Measurements from ENCODE around the gene SSX2IP.
"Not testable (repeated sequence)": the region's sequence is repeated elsewhere in the genome, so short reads cannot be mapped to it uniquely, and the experiment has no call there.

The SSX2IP gene

GRCh38 chr1:84613026-84613425 lies 77.2 kb downstream of the SSX2IP start:
- FAIRE-seq: no peak

GRCh38 chr1:84611796-84612195 lies 78.5 kb downstream of the SSX2IP start:
- no peak for FAIRE-seq

GRCh38 chr1:84611091-84611490 lies 79.2 kb downstream of the SSX2IP start:
- no peak for FAIRE-seq

- no peak for FAIRE-seq
Measured at GRCh38 chr1:84606977-84607376, 83.3 kb downstream of the SSX2IP start.

- FAIRE-seq: no peak
Measured at GRCh38 chr1:84605157-84605556, 85.1 kb downstream of the SSX2IP start.

GRCh38 chr1:84603941-84604830 lies 86.1 kb downstream of the SSX2IP start:
- no peak for FAIRE-seq

- FAIRE-seq: no peak
Measured at GRCh38 chr1:84603223-84603622, 87.0 kb downstream of the SSX2IP start.

- FAIRE-seq: no peak
Measured at GRCh38 chr1:84600796-84601195, 89.5 kb downstream of the SSX2IP start.

GRCh38 chr1:84598846-84599741 lies 91.2 kb downstream of the SSX2IP start:
- no peak for FAIRE-seq

- no peak for FAIRE-seq
Measured at GRCh38 chr1:84598418-84598817, 91.8 kb downstream of the SSX2IP start.

- no peak for FAIRE-seq
Measured at GRCh38 chr1:84597011-84597410, 93.2 kb downstream of the SSX2IP start.

GRCh38 chr1:84594959-84595358 lies 95.3 kb downstream of the SSX2IP start:
- not testable (repeated sequence) for FAIRE-seq
